Gastrocnemius medialis (tissue), 4 donors: Measurements from ENCODE around the gene SLC40A1.

Source experiments
- POLR2A ChIP-seq, 2 donors: fragments of 450-650 bp; IDR thresholded peaks; one replicate each; pipeline ENCODE4 v1.6.1; 2017; ENCODE audit warnings: antibody characterized with exemption in 2 of 2, mild to moderate bottlenecking in 2 of 2, moderate library complexity in 2 of 2
- TF ChIP-seq, protein P1 (sequence below), 5 experiments: fragments of 450-650 bp in 3 of 5; fragments of 200-600 bp in 2 of 5; sonication (generic) in 2 of 5; IDR thresholded peaks in 4 of 5; conservative IDR thresholded peaks in 1 of 5; 1 replicate in 4 of 5; 2 replicates in 1 of 5; pipeline ENCODE4 v1.5.1; 2016 to 2019; ENCODE audit warnings: antibody characterized with exemption in 5 of 5, mild to moderate bottlenecking in 3 of 5, moderate library complexity in 3 of 5

DNA sequence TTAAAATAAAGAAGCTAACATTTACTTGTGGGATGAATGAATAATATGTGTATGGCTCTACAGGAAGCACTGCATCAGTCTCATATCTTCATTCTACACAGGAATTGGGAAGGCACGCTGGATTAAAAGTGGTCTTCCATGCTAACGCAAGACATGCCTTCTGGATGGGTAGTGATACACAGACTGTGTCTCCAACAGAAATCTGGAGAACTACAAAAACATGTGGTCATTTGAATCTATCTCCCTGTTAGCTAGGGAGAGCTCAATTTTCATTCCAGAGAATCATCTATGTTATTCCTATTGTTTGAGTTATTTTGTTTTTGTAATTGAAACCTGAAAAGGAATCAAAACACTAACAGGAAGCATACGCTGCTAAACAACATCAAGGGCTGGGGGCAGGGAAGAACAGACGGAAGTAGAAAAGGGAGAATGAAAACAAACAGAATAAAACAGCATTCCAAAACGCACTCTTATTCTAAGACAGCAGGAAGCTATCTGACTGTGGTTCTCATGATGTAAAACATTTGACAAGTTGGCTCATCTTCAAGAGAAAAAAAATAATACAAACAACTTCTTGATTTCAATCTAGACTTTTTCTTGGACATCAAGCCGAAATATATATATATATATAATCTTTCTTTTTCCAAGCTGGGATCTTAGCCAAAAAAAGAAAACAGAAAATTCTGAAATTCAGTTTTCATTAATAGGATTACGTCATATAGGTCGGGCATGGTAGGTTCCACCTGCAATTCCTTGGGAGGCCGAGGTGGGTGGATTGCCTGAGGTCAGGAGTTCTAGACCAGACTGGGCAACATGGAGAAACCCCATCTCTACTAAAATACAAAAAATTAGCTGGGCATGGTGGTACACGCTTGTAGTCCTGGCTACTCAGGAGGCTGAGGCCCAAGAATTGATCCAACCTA, 49.2 kb upstream of the SLC40A1 start:
- TF ChIP-seq, protein P1, sequence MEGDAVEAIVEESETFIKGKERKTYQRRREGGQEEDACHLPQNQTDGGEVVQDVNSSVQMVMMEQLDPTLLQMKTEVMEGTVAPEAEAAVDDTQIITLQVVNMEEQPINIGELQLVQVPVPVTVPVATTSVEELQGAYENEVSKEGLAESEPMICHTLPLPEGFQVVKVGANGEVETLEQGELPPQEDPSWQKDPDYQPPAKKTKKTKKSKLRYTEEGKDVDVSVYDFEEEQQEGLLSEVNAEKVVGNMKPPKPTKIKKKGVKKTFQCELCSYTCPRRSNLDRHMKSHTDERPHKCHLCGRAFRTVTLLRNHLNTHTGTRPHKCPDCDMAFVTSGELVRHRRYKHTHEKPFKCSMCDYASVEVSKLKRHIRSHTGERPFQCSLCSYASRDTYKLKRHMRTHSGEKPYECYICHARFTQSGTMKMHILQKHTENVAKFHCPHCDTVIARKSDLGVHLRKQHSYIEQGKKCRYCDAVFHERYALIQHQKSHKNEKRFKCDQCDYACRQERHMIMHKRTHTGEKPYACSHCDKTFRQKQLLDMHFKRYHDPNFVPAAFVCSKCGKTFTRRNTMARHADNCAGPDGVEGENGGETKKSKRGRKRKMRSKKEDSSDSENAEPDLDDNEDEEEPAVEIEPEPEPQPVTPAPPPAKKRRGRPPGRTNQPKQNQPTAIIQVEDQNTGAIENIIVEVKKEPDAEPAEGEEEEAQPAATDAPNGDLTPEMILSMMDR (IDR thresholded peaks at IDR 0.05 in 4 of 5, conservative IDR thresholded peaks at IDR 0.05 in 1 of 5), result no peak
- no peak for TF ChIP-seq POLR2A (IDR thresholded peaks at IDR 0.05)
